Measurements from ENCODE around the gene HTR4. TPM values are rescaled to one million over a fixed set of nuclear protein-coding genes. Genes with fewer than 3 reads are reported as not detected.

The HTR4 gene
- total RNA-seq, 4 donors from 2014 or later, result not detected

- no peak for TF ChIP-seq CTCF (IDR thresholded peaks at IDR 0.05; ENCODE audit: low read depth)
Measured at GRCh38 chr5:148482196-148482595, 172.1 kb downstream of the HTR4 start.

- TF ChIP-seq CTCF (IDR thresholded peaks at IDR 0.05; ENCODE audit: low read depth), result no peak
Measured at GRCh38 chr5:148477429-148477828, 176.9 kb downstream of the HTR4 start.

GRCh38 chr5:148476302-148476701 lies 178.0 kb downstream of the HTR4 start:
- no peak for TF ChIP-seq CTCF (IDR thresholded peaks at IDR 0.05; ENCODE audit: low read depth)

GRCh38 chr5:148474025-148474511 lies 180.3 kb downstream of the HTR4 start:
- no peak for TF ChIP-seq CTCF (IDR thresholded peaks at IDR 0.05; ENCODE audit: low read depth)

GRCh38 chr5:148471379-148471778 lies 182.9 kb downstream of the HTR4 start:
- TF ChIP-seq CTCF (IDR thresholded peaks at IDR 0.05; ENCODE audit: low read depth), result no peak

GRCh38 chr5:148469501-148469935 lies 184.8 kb downstream of the HTR4 start:
- TF ChIP-seq CTCF (IDR thresholded peaks at IDR 0.05; ENCODE audit: low read depth), result no peak

- TF ChIP-seq CTCF (IDR thresholded peaks at IDR 0.05; ENCODE audit: low read depth), result no peak
Measured at GRCh38 chr5:148467958-148468357, 186.4 kb downstream of the HTR4 start.

Measured in subcutaneous adipose tissue (tissue), 4 donors.